Stimulated activated CD8-positive, alpha-beta memory T cell treated with anti-CD3 and anti-CD28 coated beads, Interleukin-7, amount 100 ng/mL, for 4 hours (primary cell): ENCODE results near the gene TVP23A.
"Not testable (repeated sequence)": the region's sequence is repeated elsewhere in the genome, so short reads cannot be mapped to it uniquely, and the experiment has no call there.

Experiments
- DNase-seq, 2 donors: peaks; one replicate each; pipeline ENCODE4 v3.0.0-alpha.2; 2020; ENCODE audit warnings: low read depth in 2 of 2

The TVP23A gene

GRCh38 chr16:10836174-10836853 lies 17.7 kb upstream of the TVP23A start:
- no peak for DNase-seq

- no peak for DNase-seq
Measured at GRCh38 chr16:10835281-10835931, 16.8 kb upstream of the TVP23A start.

GRCh38 chr16:10834766-10835165 lies 16.2 kb upstream of the TVP23A start:
- no peak for DNase-seq

DNA sequence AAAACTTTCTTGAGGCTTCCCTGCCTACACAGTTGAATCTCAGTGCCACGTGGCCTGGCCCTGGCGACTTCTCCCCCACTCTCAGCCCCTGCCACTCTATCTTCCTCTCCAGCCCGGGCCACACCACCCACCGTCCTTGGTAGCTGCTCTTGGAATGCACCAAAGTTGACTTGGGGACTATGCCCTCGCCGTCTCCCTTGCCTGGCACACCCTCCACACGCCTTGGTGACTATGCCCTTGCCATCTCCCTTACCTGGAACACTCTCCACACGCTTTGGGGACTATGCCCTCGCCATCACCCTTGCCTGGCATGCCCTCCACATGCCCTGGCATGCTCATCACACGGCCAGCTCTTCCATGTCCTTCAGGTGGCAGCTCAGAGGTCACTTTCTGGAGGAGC lies 15.5 kb upstream of the TVP23A start:
- no peak for DNase-seq

DNA sequence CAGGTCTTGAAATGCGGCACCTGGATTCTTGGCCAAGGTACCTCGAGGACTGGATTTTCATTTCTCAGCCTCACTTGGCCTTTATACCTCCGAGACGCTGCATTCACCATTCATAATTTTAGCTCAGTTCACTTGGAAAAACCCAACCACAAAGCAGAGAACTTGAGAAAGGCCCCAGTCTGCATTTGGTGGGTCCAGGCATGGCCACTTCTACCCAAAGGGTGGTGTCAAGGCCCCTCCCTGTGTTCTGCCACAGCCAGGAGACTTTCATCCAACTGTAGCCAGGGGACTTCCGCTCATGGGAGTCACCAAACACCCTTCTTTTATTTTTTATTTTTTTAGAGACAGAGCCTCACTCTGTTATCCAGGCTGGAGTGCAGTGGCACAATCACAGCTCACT lies 14.7 kb upstream of the TVP23A start:
- DNase-seq = no peak

- DNase-seq = no peak
Measured at GRCh38 chr16:10831894-10832886, 13.6 kb upstream of the TVP23A start.

DNA sequence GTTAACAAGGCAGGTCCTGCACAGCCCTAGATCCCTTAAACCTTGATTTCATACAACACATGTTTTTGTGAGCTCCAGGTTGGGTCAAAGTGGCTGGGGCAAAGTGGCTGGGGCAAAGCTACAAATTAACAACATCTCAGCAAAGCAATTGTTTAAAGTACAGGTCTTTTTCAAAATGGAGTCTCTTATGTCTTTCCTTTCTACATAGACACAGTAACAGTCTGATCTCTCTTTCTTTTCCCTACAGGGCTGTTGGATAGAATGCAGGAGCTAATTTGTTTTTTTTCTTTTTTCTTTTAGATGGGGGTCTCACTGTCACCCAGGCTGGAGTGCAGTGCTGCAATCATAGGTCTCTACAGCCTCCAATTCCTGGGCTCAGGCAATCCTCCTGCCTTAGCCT lies 11.6 kb upstream of the TVP23A start:
- not testable (repeated sequence) for DNase-seq

DNA sequence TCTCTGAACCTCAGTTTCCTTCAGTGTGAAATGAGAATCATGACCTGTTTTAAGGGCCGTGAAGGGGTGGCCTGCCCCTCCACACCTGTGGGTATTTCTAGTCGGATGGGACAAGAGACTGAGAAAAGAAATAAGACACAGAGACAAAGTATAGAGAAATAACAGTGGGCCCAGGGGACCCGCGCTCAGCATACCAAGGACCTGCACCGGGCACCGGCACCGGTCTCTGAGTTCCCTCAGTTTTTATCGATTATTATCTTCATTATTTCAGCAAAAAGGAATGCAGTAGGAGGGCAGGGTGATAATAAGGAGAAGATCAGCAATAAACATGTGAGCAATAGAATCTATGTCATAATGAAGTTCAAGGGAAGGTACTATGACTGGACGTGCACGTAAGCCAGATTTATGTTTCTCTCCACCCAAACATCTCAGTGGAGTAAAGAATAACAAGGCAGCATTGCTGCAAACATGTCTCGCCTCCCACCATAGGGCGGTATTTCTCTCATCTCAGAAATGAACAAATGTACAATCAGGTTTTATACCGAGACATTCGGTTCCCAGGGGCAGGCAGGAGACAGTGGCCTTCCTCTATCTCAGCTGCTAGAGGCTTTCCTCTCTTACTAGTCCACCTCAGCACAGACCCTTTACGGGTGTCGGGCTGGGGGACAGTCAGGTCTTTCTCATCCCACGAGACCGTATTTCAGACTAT lies 10.9 kb upstream of the TVP23A start:
- not testable (repeated sequence) for DNase-seq

GRCh38 chr16:10828851-10829366 lies 10.3 kb upstream of the TVP23A start:
- DNase-seq = no peak

DNA sequence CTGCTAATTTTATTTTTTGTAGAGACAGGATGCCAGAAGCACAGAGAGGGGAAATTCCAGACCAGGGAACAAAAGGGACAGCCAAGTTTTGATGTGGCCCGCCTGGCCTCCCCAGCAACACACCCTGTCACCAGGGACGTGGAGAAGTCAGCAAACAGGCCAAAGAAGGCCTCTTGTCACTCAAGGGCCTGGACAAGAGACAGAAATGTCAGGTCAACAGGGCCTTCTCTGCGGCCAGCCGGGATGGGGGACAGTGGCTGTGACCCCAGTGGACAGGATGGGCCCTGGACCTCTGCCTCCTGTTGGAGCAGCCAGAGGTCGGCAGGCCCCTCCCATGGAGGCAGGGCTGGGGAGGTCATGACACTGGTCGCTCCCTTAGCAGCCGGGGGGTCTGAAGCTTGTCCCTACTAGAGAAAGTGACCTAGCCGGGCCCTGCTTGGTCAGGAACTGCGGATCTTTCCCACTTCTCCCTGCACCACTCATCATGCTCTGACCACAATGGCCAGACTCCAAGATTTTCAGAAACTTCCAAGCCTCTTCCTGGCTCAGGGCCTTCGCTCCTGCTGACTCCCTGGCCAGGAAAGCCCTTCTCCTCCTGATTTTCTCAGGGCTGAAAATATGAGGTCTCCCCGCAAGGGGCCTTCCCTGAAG lies 9.2 kb upstream of the TVP23A start:
- DNase-seq = no peak

- no peak for DNase-seq
Measured at GRCh38 chr16:10824111-10824893, 5.7 kb upstream of the TVP23A start.

DNA sequence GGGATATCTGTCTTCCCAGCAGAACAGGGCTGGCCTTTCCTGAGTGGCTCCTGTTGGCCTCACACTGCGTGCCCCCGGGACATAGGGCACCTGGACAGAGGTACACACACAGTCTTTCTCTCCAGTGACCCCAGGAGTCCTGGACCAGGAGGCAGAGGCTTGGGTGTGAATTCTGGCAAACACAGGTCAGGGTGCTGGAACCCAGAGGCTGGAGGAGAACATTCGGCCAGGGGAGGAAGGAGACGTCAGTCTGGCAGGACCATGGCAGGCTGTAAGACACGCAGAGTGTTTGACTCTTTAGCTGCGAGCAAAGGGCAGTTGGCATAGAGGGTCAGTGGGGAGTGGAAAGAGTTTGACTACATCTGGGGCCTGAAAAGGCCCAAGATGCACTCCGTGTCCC lies 4.1 kb upstream of the TVP23A start:
- DNase-seq = no peak

DNA sequence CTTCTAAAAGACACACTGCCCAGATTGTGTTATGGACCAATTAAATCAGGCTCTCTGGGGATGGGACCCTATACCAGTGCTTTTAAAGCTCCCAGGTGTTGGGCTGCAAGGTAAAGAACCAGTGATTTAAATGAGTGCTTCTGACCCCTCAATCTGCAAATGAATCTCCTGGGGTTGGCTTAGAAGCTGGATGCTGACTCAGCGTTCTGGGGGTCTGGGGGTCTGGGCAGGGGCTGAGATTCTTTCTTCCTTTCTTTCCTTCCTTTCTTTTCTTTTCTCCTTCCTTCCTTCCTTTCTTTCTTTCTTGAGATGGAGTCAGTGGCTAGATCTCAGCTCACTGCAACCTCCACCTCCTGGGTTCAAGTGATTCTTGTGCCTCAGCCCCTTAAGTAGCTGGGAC lies 2.0 kb upstream of the TVP23A start:
- DNase-seq = no peak

DNA sequence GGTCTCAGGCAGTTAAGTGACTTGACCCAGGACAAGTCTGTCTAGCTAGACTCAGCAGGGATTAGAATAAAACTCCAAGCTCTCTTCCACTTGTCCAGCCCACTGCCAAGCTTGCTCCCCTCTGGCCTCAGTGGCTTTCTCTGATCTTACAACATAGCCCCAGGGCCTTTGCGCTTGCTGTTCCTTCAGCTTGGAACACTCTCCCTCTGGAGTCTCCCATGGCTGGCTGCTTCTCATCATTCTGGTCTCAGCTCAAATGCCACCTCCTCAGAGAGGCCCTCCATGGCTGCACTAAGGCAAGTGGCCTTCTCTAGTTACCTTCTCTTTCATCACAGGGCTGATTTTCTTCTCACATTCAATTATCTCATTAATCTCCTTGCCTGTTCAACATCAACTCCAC lies 1.1 kb downstream of the TVP23A start:
- no peak for DNase-seq

DNA sequence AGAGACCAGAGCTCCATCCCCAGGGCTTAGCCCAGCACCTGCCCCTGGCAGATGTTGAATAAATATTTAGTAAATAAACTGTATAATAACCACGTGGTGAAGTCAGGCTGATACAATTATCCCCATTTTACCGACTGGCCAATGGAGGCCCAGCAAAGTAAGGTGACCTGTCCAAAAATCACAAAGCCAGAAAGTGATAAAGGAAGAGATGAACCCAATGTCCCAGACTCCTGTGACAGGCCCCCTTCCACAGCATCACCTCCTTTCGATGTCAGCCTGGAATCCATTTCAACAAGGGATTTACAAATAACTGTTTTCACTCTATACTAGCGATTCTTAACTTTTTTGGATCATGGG lies 5.5 kb downstream of the TVP23A start:
- no peak for DNase-seq

- no peak for DNase-seq
Measured at GRCh38 chr16:10812312-10813098, 6.1 kb downstream of the TVP23A start.

DNA sequence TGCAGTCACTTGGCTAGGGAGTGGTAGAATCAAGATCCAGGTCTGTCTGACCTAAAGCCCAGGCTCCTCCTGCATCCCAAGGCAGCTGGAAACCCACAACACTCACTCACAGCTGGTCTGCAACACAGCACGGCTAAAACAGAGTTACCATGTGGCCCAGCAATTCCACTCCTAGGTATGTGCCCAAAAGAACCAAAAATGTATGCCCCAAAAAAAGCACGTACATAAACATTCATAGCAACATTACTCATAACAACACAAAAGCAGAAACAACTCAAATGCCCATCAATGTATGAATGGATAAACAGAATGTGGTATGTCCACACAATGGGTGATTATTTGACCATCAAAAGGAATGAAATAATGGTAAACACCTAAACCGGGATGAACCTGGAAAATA lies 8.9 kb downstream of the TVP23A start:
- DNase-seq = no peak

GRCh38 chr16:10808850-10809249 lies 9.7 kb downstream of the TVP23A start:
- DNase-seq = no peak

DNA sequence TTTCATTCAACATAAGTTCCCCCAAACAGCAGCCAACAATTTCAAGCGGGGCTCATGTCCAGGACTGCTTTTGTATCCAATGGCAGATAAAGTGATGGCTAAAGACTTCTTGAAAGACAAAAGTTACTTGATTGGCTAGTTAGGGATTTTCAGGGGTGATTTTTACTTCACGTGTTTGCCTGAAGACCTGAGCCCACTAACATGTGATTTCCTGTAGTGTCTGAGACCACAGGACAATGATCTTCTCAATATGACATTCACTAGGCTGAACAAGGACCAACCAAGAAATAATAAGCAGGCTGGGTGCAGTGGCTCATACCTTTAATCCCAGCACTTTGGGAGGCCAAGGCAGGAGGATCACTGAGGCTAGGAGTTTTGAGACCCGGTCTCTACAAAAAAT lies 10.4 kb downstream of the TVP23A start:
- no peak for DNase-seq

DNA sequence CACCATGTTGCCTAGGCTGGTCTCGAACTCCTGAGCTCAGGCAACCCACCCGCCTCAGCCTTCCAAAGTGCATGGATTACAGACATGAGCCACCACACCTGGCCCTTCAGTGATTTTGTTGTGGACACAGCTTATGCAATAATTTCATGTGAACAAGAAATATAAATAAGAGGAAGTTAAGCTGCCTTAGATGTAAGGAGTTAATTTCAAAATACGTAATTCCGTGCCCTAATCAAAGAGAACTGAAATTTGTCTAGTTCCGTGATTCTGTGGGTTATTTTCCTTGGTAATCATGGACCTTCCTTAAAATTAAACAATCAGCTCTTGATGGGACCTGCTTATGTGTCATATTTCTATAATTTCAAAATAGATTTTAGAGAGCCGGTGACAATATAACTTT lies 11.9 kb downstream of the TVP23A start:
- no peak for DNase-seq
